Mammary epithelial cell (primary cell): ENCODE measurements around the gene CPA2.
"Not testable (repeated sequence)": the region's sequence is repeated elsewhere in the genome, so short reads cannot be mapped to it uniquely, and the experiment has no call there.

Experiments
- CTCF ChIP-seq, 2 donors: IDR thresholded peaks in 1 of 2; conservative IDR thresholded peaks in 1 of 2; 2 replicates each; pipeline ENCODE4 v1.5.1; 2011 to 2012; ENCODE audit warnings: inconsistent platforms in 2 of 2, low read length in 2 of 2, mild to moderate bottlenecking in 2 of 2, control low read depth in 1 of 2, low read depth in 1 of 2; ENCODE audit not compliant: insufficient read depth in 1 of 2; ENCODE audit errors: extremely low read depth in 1 of 2
- EZH2 ChIP-seq: IDR thresholded peaks from 2 replicates; pipeline ENCODE4 v1.6.1; 2012; ENCODE audit warnings: low read length, inconsistent platforms, borderline replicate concordance

GRCh38 chr7:130236361-130236760 is 30.3 kb upstream of the CPA2 start:
- not testable (repeated sequence) for TF ChIP-seq EZH2; CTCF (conservative IDR thresholded peaks at IDR 0.05 in 1 of 2, IDR thresholded peaks at IDR 0.05 in 1 of 2; ENCODE audit: extremely low read depth in 1 of 2, insufficient read depth in 1 of 2, low read depth in 1 of 2, low read length in 2 of 2)
